C4-2B (cell line): ENCODE results near the gene TUBE1.

Source experiments
- ZFX ChIP-seq: fragments of 450-650 bp; IDR thresholded peaks from 2 replicates; pipeline ENCODE4 v1.6.1; 2017
- TF ChIP-seq, protein P1 (sequence below): fragments of 450-650 bp; conservative IDR thresholded peaks from 2 replicates; pipeline ENCODE4 v1.5.1; 2017; ENCODE audit warnings: mild to moderate bottlenecking

DNA sequence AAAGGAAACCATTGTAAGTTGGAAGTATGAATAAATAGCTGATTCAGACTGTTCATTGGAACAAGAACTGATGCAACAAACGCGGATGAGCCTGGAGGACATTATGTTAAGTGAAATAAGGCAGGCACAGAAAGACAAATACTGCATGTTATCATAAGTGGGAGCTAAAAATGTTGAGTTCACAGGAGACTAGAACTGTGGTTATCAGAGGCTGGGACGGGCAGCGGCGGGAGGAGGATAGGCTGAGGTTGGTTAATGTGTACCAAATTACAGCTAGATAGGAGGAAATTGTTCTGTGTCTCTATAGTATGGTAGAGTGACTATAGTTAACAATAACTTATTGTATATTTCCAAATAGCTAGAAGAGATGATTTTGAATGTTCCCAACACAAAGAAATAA, 40.9 kb upstream of the TUBE1 start:
- TF ChIP-seq, protein P1, sequence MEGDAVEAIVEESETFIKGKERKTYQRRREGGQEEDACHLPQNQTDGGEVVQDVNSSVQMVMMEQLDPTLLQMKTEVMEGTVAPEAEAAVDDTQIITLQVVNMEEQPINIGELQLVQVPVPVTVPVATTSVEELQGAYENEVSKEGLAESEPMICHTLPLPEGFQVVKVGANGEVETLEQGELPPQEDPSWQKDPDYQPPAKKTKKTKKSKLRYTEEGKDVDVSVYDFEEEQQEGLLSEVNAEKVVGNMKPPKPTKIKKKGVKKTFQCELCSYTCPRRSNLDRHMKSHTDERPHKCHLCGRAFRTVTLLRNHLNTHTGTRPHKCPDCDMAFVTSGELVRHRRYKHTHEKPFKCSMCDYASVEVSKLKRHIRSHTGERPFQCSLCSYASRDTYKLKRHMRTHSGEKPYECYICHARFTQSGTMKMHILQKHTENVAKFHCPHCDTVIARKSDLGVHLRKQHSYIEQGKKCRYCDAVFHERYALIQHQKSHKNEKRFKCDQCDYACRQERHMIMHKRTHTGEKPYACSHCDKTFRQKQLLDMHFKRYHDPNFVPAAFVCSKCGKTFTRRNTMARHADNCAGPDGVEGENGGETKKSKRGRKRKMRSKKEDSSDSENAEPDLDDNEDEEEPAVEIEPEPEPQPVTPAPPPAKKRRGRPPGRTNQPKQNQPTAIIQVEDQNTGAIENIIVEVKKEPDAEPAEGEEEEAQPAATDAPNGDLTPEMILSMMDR: no peak
- TF ChIP-seq ZFX: no peak
